Measurements from ENCODE around the gene OR4A47.
A peak's percentile ranks its signal among the peaks of the same experiment; 100 is the strongest.
"Not testable (repeated sequence)": the region's sequence is repeated elsewhere in the genome, so short reads cannot be mapped to it uniquely, and the experiment has no call there.

OR4A47 gene

DNA sequence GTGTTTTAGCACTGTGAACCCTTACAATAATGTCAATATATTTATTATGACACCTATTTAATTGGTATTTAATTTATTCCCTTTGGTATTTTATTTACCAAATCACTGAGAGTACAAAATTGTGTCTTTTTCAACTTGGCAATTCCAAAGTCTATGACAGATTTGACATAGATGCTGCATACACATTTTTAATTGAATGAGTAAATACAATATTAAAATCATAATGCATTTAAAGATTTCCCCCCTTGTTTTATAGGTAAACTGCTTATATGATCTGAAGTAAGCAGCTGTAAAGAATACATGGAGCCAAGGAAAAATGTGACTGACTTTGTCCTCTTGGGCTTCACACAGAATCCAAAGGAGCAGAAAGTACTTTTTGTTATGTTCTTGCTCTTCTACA is at the start of gene OR4A47:
Gene OR4A47, plus strand, starts transcription at position 301 of the 400 bp plus-strand sequence. Its CDS starts 0 bp downstream, at position 301.
- H3K4me3 ChIP-seq (ENCODE audit: low read length); DNase-seq (ENCODE audit: low read depth): not testable (repeated sequence)

DNA sequence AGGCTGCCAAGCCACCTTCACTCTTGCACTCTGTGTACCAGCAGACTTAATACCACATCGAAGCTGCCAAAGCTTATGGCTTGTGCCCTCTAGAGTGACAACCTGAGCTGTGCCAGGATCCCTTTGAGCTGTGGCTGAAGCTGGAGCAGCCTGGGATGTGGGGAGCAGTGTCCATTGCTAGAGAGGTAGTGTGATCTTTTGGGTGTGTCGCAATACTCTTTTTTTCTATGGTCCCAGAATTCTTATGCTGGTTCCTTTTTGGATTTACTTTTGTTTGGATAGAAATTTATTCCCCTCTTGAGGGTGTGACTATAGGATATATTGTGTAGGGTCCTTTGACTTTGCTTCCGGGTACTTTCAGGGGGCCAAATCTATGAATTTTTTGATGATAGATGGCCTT is 32.7 kb upstream of the OR4A47 start:
- H3K4me3 ChIP-seq (ENCODE audit: low read length); DNase-seq (ENCODE audit: low read depth): not testable (repeated sequence)

- peak; percentile 2 for DNase-seq (ENCODE audit: low read depth)
- not testable (repeated sequence) for H3K4me3 ChIP-seq (ENCODE audit: low read length)
Observed at GRCh38 chr11:48473966-48474365, 14.6 kb upstream of the OR4A47 start.

DNA sequence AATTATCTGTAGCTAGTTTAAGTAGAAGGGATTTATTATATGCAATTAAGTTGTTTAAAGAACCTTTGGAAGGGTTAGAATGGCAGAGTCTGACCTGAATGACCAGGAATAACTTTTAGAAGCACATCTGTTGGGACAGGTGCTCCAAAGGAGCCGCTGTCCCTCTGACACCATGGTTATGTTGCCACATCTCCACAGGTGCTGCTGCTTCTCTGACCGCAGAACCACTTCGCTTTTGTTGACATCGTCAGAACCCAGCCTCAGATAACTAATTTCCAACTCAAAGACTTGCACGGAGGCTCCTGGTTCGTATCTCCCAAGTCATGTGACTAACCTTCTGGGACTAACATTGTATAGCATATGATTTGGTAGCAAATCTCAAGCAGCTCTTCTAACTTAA is 13.9 kb upstream of the OR4A47 start:
- not testable (repeated sequence) for H3K4me3 ChIP-seq (ENCODE audit: low read length); DNase-seq (ENCODE audit: low read depth)

- not testable (repeated sequence) for H3K4me3 ChIP-seq (ENCODE audit: low read length); DNase-seq (ENCODE audit: low read depth)
Observed at GRCh38 chr11:48506169-48506568, 17.6 kb downstream of the OR4A47 start.

DNA sequence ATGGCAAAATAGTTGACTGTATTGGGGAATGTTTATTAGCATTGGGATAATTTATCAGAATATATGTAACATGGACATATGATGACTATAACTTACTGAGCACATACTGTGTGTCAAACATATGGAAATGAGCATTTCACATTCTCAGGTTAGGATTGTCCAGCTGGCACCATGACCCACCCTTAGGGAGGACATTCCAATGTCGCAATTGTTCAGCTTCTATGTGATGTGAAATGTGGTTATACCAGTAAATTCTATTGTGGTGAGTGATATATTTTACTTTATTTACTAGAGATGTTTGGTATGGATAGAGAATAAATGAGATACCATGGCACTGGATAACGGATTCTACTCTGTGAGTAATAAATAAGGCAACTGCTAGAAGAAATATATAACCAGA is 50.4 kb downstream of the OR4A47 start:
- TF ChIP-seq CTCF (IDR thresholded peaks at IDR 0.05; ENCODE audit: insufficient read depth, low read depth, low read length, missing control alignments): no peak
- no peak overlapping the region for H3K4me3 ChIP-seq (ENCODE audit: low read length)
- no peak for DNase-seq (ENCODE audit: low read depth)
